ENCODE measurements around the gene TAF1C.

The TAF1C gene

GRCh38 chr16:84137287-84137686 is 49.6 kb downstream of the TAF1C start:
- no peaks in the 10 kb centered on the region for H3K27me3 ChIP-seq (ENCODE audit: insufficient read depth, low read length, poor library complexity)
- H3K9me3 ChIP-seq (ENCODE audit: insufficient read depth, low read length, severe bottlenecking): no peaks in the 10 kb centered on the region
- no peak overlapping the region for H3K4me2 ChIP-seq (ENCODE audit: insufficient read depth, low read length)
- H3K4me1 ChIP-seq (ENCODE audit: insufficient read depth, low read length): peaks cover 65% of the 10 kb centered on the region
- H3K27ac ChIP-seq (ENCODE audit: low read length): peak overlapping the region; percentile 57
- H3K36me3 ChIP-seq (ENCODE audit: insufficient read depth, low read length): peaks cover 13% of the 10 kb centered on the region
- no peak overlapping the region for H3K4me3 ChIP-seq (ENCODE audit: low read depth in 1 of 2, low read length in 2 of 2)
- no peak overlapping the region for H2AFZ ChIP-seq (ENCODE audit: low read depth, low read length)
- no peak overlapping the region for H3K9ac ChIP-seq (ENCODE audit: low read depth, low read length)
- H4K20me1 ChIP-seq (ENCODE audit: insufficient read depth, low read length): peaks cover 57% of the 10 kb centered on the region
- peaks cover 95% of the 10 kb centered on the region for H3K79me2 ChIP-seq (ENCODE audit: insufficient read depth, low read length)
- DNase-seq: no peak
- ATAC-seq (ENCODE audit: insufficient read depth, low read depth): no peak
- TF ChIP-seq EZH2 (IDR thresholded peaks at IDR 0.05; ENCODE audit: borderline replicate concordance, low read depth, low read length, severe bottlenecking): no peak
- TF ChIP-seq CTCF (IDR thresholded peaks at IDR 0.05; ENCODE audit: borderline replicate concordance, extremely low read depth, low read length, poor library complexity, severe bottlenecking): no peak

- peaks cover 58% of the 10 kb centered on the region for H3K4me1 ChIP-seq (ENCODE audit: insufficient read depth, low read length)
- H3K9me3 ChIP-seq (ENCODE audit: insufficient read depth, low read length, severe bottlenecking): no peaks in the 10 kb centered on the region
- no peak overlapping the region for H3K4me2 ChIP-seq (ENCODE audit: insufficient read depth, low read length)
- H3K9ac ChIP-seq (ENCODE audit: low read depth, low read length): no peak overlapping the region
- peaks cover 13% of the 10 kb centered on the region for H3K36me3 ChIP-seq (ENCODE audit: insufficient read depth, low read length)
- H2AFZ ChIP-seq (ENCODE audit: low read depth, low read length): no peak overlapping the region
- peaks cover 93% of the 10 kb centered on the region for H3K79me2 ChIP-seq (ENCODE audit: insufficient read depth, low read length)
- H3K27ac ChIP-seq (ENCODE audit: low read length): peak overlapping the region; percentile 59
- H3K4me3 ChIP-seq (ENCODE audit: low read depth in 1 of 2, low read length in 2 of 2): no peak overlapping the region
- no peaks in the 10 kb centered on the region for H3K27me3 ChIP-seq (ENCODE audit: insufficient read depth, low read length, poor library complexity)
- ATAC-seq (ENCODE audit: insufficient read depth, low read depth) (no peak), DNase-seq (no peak)
- peaks cover 57% of the 10 kb centered on the region for H4K20me1 ChIP-seq (ENCODE audit: insufficient read depth, low read length)
- no peak for TF ChIP-seq CTCF (IDR thresholded peaks at IDR 0.05; ENCODE audit: borderline replicate concordance, extremely low read depth, low read length, poor library complexity, severe bottlenecking)
- TF ChIP-seq EZH2 (IDR thresholded peaks at IDR 0.05; ENCODE audit: borderline replicate concordance, low read depth, low read length, severe bottlenecking): no peak
Measured at GRCh38 chr16:84136331-84137125, 50.3 kb downstream of the TAF1C start.

GRCh38 chr16:84132527-84133285 is 54.2 kb downstream of the TAF1C start:
- Histone ChIP-seq H3K4me1 (ENCODE audit: insufficient read depth, low read length) (peaks cover 21% of the 10 kb centered on the region), H3K79me2 (ENCODE audit: insufficient read depth, low read length) (peaks cover 65% of the 10 kb centered on the region), H3K27me3 (ENCODE audit: insufficient read depth, low read length, poor library complexity) (no peaks in the 10 kb centered on the region), H3K4me3 (ENCODE audit: low read depth in 1 of 2, low read length in 2 of 2) (no peak overlapping the region), H3K27ac (ENCODE audit: low read length) (no peak overlapping the region), H2AFZ (ENCODE audit: low read depth, low read length) (no peak overlapping the region), H3K4me2 (ENCODE audit: insufficient read depth, low read length) (no peak overlapping the region), H4K20me1 (ENCODE audit: insufficient read depth, low read length) (peaks cover 35% of the 10 kb centered on the region), H3K9me3 (ENCODE audit: insufficient read depth, low read length, severe bottlenecking) (no peaks in the 10 kb centered on the region), H3K9ac (ENCODE audit: low read depth, low read length) (no peak overlapping the region), H3K36me3 (ENCODE audit: insufficient read depth, low read length) (peaks cover 44% of the 10 kb centered on the region)
- TF ChIP-seq EZH2 (IDR thresholded peaks at IDR 0.05; ENCODE audit: borderline replicate concordance, low read depth, low read length, severe bottlenecking) (no peak), CTCF (IDR thresholded peaks at IDR 0.05; ENCODE audit: borderline replicate concordance, extremely low read depth, low read length, poor library complexity, severe bottlenecking) (no peak)
- no peak for ATAC-seq (ENCODE audit: insufficient read depth, low read depth)
- DNase-seq: no peak

Data from DND-41 (cell line).